Activated CD4-positive, alpha-beta T cell treated with anti-CD3 and anti-CD28 coated beads, Interleukin-2, amount 10 ng/mL, durations not matched to agents 24 days and 14 days (primary cell): ENCODE results near the gene MBOAT7. TPM values are rescaled to one million over a fixed set of nuclear protein-coding genes. Genes with fewer than 3 reads are reported as not detected.
"Not testable (repeated sequence)": the region's sequence is repeated elsewhere in the genome, so short reads cannot be mapped to it uniquely, and the experiment has no call there.

ENCODE experiments used
- DNase-seq: peaks from one replicate; pipeline ENCODE4 v3.0.0; 2022
- H3K27ac Mint-ChIP-seq: one replicate; pipeline ENCODE4 v1.8.0; 2022; ENCODE audit warnings: mild to moderate bottlenecking, mixed read lengths
- H3K27me3 Mint-ChIP-seq: one replicate; pipeline ENCODE4 v1.8.0; 2022; ENCODE audit warnings: mixed read lengths
- H3K36me3 Mint-ChIP-seq: one replicate; pipeline ENCODE4 v1.8.0; 2022; ENCODE audit warnings: low read depth, mild to moderate bottlenecking, mixed read lengths
- H3K4me1 Mint-ChIP-seq: one replicate; pipeline ENCODE4 v1.8.0; 2021; ENCODE audit warnings: mixed read lengths
- H3K4me3 Mint-ChIP-seq: one replicate; pipeline ENCODE4 v1.8.0; 2022; ENCODE audit warnings: mild to moderate bottlenecking, moderate library complexity, mixed read lengths
- H3K9me3 Mint-ChIP-seq: one replicate; pipeline ENCODE4 v1.8.0; 2021; ENCODE audit warnings: mixed read lengths
- intact Hi-C: fragments of 100-400 bp; cut with micrococcal nuclease; formaldehyde crosslinking; loops from one replicate; pipeline ENCODE4 v1.15.1; 2023
- total RNA-seq: library from RNA; stranded (reverse); gene quantifications from 2 replicates; pipeline ENCODE4 v1.2.3, GENCODE V29; 2022

Gene MBOAT7, protein sequence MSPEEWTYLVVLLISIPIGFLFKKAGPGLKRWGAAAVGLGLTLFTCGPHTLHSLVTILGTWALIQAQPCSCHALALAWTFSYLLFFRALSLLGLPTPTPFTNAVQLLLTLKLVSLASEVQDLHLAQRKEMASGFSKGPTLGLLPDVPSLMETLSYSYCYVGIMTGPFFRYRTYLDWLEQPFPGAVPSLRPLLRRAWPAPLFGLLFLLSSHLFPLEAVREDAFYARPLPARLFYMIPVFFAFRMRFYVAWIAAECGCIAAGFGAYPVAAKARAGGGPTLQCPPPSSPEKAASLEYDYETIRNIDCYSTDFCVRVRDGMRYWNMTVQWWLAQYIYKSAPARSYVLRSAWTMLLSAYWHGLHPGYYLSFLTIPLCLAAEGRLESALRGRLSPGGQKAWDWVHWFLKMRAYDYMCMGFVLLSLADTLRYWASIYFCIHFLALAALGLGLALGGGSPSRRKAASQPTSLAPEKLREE
- 289 and 291 TPM in 2 replicates for total RNA-seq

- peak within 1 kb of the TSS; percentile 85 for H3K4me3 Mint-ChIP-seq
These were observed at the start of gene MBOAT7 for GRCh38 chr19:54189145-54189734. MBOAT7 (minus strand) TSS chr19:54189580; CDS start chr19:54188508, 1,072 bp downstream.

DNA sequence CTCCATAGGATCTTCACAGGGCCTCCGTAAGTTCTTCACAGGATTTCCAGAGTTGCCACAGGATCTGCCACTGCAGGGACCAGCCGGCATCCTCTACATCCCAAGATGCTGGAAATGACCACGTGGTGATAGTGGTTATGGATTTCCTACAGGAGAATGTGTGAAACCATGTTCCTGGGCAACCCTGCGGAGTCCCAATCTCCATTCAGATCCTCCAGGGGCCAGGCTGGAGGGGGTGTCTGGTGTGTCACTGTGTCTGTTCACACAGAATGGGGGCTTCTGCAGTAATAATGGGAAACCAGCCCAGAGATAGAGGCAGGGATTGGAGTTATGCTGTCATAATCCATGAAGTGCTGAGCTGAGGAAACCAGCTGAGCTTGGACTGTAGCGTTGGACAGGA is 44.6 kb upstream of the MBOAT7 start:
- Mint-ChIP-seq H3K27ac (no peak overlapping the region), H3K4me3 (no peak overlapping the region), H3K4me1 (peaks cover 10% of the 10 kb centered on the region), H3K27me3 (peaks cover 52% of the 10 kb centered on the region), H3K36me3 (no peaks in the 10 kb centered on the region), H3K9me3 (no peaks in the 10 kb centered on the region)
- no peak for DNase-seq
- intact Hi-C loops, result no loop called here

More at GRCh38 chr19:54189145-54189734, at the start of gene MBOAT7:
- Mint-ChIP-seq H3K4me1 (peaks cover 28% of the 10 kb centered on the region), H3K36me3 (peaks cover 34% of the 10 kb centered on the region), H3K27ac (peak within 1 kb of the TSS; percentile 98), H3K9me3 (no peaks in the 10 kb centered on the region), H3K27me3 (no peaks in the 10 kb centered on the region)
- DNase-seq, result no peak
- intact Hi-C loops, result no loop called here

DNA sequence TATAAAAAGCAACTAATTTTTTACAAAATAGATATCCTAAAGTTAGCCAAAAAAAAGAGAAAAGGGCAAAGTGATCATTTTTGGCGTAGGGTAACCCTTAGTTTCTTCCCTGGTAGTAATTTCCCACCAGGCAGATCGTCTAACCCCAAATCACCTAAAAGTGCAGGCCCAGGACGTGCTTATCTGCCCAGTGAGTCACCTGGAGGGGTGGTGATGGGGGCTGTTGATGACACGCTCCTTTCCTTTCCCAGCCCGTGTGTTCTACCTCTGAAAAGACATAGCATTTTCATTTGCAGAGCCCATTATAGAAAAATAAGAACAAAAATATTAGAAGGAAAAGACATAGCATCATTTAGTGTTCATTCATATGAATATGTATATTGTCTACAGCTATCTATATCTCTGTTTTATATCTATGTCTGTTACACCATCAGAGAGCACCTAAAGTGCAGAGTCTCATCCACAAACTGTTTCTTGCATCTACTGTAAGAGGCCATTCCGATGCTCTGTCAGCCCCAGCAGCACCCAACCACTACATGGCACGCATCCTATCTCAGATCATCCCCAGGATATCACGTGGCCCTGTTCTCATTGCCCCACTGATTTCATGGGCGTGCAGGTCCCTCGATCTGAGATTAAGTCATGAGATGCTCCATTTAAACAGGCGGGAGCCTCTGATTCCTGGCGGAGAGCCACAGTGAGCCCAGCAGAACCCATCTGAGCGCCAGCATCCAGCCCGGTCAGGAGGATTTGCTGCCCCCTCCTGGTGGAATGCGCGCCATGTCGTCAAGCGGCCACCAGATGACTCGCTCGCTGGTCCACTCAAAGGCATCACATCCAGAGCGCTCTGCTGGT is 41.9 kb upstream of the MBOAT7 start:
- Mint-ChIP-seq H3K27ac (no peak overlapping the region), H3K4me3 (no peak overlapping the region), H3K4me1 (peaks cover 10% of the 10 kb centered on the region), H3K27me3 (peaks cover 51% of the 10 kb centered on the region), H3K9me3 (no peaks in the 10 kb centered on the region), H3K36me3 (no peaks in the 10 kb centered on the region)
- intact Hi-C loops, result loop anchor here (1.0 kb wide), 2 partner anchors 21 to 63 kb away; no protein-coding TSS in a partner anchor
- DNase-seq, result peak; percentile 96

DNA sequence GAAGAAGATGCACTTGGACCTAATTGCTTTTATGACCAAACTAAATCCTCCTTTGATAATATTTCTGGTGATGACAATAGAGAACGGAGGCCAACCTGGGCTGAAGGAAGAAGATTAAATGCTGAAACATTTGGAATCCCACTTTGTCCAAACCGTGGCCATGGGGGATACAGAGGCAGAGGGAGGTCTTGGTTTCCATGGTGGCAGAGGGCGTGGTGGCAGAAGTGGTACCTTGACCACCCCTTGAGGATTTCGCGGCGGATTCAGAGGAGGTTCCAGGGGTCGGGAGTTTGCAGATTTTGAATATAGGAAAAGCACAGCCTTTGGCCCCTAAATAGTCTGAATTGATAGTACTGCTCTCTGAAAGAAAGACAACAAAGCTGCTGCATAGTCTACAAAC is 40.7 kb upstream of the MBOAT7 start:
- H3K36me3 Mint-ChIP-seq, result no peaks in the 10 kb centered on the region
- no peak overlapping the region for H3K4me3 Mint-ChIP-seq
- intact Hi-C loops, result no loop called here
- peaks cover 10% of the 10 kb centered on the region for H3K4me1 Mint-ChIP-seq
- H3K27ac Mint-ChIP-seq, result no peak overlapping the region
- peaks cover 45% of the 10 kb centered on the region for H3K27me3 Mint-ChIP-seq
- no peaks in the 10 kb centered on the region for H3K9me3 Mint-ChIP-seq
- no peak for DNase-seq

GRCh38 chr19:54229146-54229545 is 39.8 kb upstream of the MBOAT7 start:
- Mint-ChIP-seq H3K36me3 (no peaks in the 10 kb centered on the region), H3K4me3 (no peak overlapping the region), H3K4me1 (peaks cover 9% of the 10 kb centered on the region), H3K9me3 (no peaks in the 10 kb centered on the region), H3K27ac (no peak overlapping the region), H3K27me3 (peaks cover 36% of the 10 kb centered on the region)
- intact Hi-C loops, result no loop called here
- peak; percentile 56 for DNase-seq

GRCh38 chr19:54224619-54225018 is 35.2 kb upstream of the MBOAT7 start:
- not testable (repeated sequence) for H3K4me3 Mint-ChIP-seq, H3K9me3 Mint-ChIP-seq

GRCh38 chr19:54223937-54224281 is 34.5 kb upstream of the MBOAT7 start:
- H3K9me3 Mint-ChIP-seq, H3K4me3 Mint-ChIP-seq, H3K4me1 Mint-ChIP-seq, H3K27ac Mint-ChIP-seq, intact Hi-C loops, H3K36me3 Mint-ChIP-seq, H3K27me3 Mint-ChIP-seq: not testable (repeated sequence)
- peak; percentile 53 for DNase-seq

More at GRCh38 chr19:54224619-54225018, 35.2 kb upstream of the MBOAT7 start:
- DNase-seq, intact Hi-C loops, H3K36me3 Mint-ChIP-seq, H3K4me1 Mint-ChIP-seq, H3K27ac Mint-ChIP-seq: not testable (repeated sequence)
- peaks cover 14% of the 10 kb centered on the region for H3K27me3 Mint-ChIP-seq

DNA sequence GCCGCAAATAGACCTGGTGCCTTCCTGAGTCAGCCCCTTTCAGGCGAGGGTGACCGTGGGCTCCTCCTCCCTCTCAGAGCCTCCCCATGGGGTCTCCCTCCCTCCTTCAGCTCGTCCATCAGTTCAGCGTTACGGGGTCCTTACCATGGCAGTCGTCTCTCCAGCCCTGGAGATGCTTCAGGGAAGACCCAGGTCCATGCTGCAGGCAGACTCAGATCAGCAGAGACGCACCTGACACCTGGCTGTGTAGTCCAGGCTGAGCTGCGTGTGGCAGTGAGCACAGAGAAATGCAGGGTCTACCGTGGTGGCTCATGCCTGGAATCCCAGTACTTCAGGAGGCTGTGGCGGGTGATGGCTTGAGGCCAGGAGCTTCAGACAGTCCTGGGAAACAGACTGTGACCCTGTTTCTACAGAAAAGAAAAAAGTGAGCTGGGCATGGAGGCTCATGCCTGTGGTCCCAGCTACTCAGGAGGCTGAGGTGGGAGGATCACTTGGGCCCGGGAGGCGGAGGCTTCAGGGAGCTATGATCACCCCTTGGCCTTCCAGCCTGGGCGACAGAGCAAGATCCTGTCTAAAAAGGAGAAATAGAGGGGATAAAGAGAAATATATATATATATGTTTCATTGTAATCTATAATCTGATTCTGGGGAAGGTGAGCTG is 34.0 kb upstream of the MBOAT7 start:
- H3K36me3 Mint-ChIP-seq, H3K27ac Mint-ChIP-seq, intact Hi-C loops: not testable (repeated sequence)

GRCh38 chr19:54222474-54223276 is 33.3 kb upstream of the MBOAT7 start, which contains the start of gene LILRB3:
LILRB3 (minus strand) TSS chr19:54223007; CDS start chr19:54222976, 31 bp downstream.
- H3K27me3 Mint-ChIP-seq, H3K9me3 Mint-ChIP-seq, H3K36me3 Mint-ChIP-seq, H3K27ac Mint-ChIP-seq, intact Hi-C loops, H3K4me1 Mint-ChIP-seq: not testable (repeated sequence)
- peak within 1 kb of the TSS; percentile 29 for H3K4me3 Mint-ChIP-seq
- peak; percentile 63 for DNase-seq

More for the DNA sequence above, 34.0 kb upstream of the MBOAT7 start:
- H3K27me3 Mint-ChIP-seq, H3K4me3 Mint-ChIP-seq, H3K9me3 Mint-ChIP-seq, H3K4me1 Mint-ChIP-seq: not testable (repeated sequence)
- DNase-seq, result peak; percentile 60

DNA sequence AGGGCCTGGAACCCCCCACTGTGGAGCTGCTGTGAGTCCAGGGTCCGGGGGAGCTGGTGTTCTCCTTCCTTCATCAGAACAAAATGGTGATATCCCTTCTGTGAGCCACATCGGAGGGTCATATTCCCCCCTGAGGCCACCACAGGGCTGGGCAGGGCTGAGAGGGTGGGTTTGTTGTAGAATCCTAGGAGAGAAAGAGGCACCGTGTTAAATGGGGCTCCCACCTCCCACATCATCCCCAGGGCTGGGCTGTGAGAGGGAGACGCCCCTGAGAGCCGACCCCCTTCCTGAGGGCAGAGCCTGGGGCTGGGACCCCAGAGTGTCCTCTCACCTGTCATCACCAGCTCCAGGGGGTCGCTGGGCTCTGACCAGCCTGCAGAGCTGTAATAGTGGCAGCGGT is 32.6 kb upstream of the MBOAT7 start:
- DNase-seq, result peak; percentile 58
- H3K4me1 Mint-ChIP-seq, H3K27me3 Mint-ChIP-seq, H3K9me3 Mint-ChIP-seq, H3K4me3 Mint-ChIP-seq, H3K27ac Mint-ChIP-seq, intact Hi-C loops, H3K36me3 Mint-ChIP-seq: not testable (repeated sequence)

DNA sequence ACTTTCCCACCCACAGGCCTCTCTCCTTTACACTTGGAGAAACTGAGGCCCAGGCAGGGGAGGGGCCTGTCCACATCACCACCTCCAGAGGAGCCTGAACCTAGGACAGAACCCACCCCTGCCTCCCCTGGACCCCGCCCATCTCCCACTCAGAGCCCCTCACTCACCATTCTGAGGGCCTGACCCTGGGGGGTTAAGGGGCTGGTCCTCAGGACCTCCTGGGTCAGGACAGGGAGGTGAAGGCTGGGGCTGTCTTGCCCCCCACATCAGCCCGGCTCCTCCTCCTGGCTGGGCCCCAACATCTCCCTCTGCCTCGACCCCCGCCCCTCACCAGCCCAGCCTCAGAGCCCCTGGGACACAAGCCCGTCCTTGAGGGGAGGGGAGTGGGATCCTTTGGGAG is 30.3 kb upstream of the MBOAT7 start:
- DNase-seq, H3K9me3 Mint-ChIP-seq, intact Hi-C loops, H3K27me3 Mint-ChIP-seq, H3K4me1 Mint-ChIP-seq, H3K36me3 Mint-ChIP-seq, H3K27ac Mint-ChIP-seq, H3K4me3 Mint-ChIP-seq: not testable (repeated sequence)

DNA sequence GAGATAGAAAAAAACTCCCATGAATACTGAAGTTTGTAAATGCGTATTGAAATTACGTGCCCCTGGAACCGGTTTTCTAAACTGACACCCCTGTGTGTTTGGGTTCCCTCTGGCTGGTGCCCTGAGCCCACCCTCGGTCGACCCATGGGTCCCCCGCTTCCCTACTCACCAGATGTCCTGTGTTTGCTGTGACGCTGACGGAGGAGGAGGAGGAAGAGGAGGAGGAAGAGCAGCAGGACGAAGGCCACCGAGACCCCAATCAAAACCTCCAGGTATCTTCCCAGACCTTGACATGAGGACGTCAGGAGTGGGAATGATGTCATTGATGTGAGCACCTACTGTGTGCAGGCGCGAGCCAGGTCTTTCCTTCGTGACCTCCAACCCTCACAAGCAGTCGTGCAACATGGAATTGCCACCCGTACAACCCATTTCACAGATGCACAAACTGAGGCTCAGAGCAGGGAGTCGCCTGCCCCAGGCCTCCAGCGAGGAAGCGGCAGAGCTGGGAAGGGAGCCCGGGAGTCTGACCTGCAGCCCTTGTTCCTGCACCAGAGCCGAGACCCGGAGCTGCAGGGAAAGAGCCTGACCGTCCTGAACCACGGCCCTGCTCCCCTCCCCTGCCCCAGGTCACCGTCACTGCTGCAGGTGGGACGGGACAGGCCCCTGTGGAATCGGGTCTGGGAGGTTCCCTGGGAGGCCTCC is 29.7 kb upstream of the MBOAT7 start:
- H3K36me3 Mint-ChIP-seq, result peaks cover 7% of the 10 kb centered on the region
- peaks cover 9% of the 10 kb centered on the region for H3K4me1 Mint-ChIP-seq
- DNase-seq, result no peak
- no peaks in the 10 kb centered on the region for H3K9me3 Mint-ChIP-seq
- no peak overlapping the region for H3K4me3 Mint-ChIP-seq
- intact Hi-C loops, result no loop called here
- peaks cover 6% of the 10 kb centered on the region for H3K27me3 Mint-ChIP-seq
- no peak overlapping the region for H3K27ac Mint-ChIP-seq
